CD4-positive, alpha-beta T cell treated with Interleukin-15 for 4 hours (primary cell): ENCODE results near the gene MAP4K1.
"Not testable (repeated sequence)": the region's sequence is repeated elsewhere in the genome, so short reads cannot be mapped to it uniquely, and the experiment has no call there.

Experiments
- DNase-seq: peaks from one replicate; pipeline ENCODE4 v3.0.0-alpha.2; 2020; ENCODE audit warnings: low spot score

The MAP4K1 gene

DNA sequence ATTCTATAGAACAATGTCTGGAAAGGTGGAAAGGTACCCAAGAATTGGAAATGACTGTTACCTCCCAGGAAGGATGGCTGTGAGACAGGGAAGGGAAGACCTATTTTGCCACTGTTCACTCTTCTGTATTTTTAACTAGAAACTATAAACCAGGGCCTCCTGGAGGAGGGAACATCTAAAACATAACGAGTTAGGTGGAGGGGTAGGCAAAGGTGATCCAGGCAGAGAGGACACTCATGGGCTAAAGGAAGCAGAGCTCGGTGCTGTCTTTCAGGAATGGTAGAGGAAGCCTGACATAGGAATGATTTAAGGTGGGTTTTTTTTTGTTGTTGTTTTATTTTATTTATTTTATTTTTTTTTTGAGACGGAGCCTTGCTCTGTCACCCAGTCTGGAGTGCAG is 7.1 kb upstream of the MAP4K1 start:
- no peak for DNase-seq

DNA sequence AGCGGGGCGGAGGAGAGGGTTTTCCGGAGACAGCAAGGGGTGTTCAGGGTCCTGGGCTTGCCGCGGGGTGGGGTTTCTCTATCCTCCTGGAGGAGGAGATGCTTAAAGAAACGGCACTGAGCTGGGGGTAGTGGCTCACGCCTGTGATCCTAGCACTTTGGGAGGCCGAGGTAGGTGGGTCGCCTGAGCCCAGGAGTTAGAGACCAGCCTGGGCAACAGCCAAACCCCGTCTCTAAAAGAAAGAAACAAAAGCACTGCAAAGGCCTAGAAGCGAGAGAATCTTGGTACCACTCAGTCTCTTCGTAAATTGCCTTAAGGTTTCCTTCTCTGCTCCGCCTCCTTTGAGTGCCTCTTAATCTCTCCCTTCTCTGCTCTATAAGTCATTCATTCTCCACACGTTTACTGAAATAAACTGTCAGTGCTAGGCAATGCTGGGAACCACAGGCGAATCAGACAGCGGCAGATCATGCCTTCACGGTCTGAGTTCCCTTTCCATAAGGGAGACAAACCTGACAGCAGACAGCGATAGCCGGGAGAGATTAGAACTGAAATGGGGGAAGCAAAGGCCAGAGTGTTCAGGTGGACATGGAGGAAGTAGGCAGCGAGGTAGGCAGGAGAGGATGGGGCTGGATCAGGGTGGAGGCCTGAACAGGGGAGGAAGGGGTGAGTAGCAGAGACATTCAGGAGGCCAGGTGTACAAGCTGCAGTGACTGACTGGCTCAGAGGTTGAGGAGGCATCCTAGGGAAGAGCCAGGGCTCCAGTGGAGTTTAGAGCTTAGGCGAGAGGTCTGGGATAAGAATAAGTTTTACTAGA is 1.8 kb upstream of the MAP4K1 start:
- no peak for DNase-seq

DNA sequence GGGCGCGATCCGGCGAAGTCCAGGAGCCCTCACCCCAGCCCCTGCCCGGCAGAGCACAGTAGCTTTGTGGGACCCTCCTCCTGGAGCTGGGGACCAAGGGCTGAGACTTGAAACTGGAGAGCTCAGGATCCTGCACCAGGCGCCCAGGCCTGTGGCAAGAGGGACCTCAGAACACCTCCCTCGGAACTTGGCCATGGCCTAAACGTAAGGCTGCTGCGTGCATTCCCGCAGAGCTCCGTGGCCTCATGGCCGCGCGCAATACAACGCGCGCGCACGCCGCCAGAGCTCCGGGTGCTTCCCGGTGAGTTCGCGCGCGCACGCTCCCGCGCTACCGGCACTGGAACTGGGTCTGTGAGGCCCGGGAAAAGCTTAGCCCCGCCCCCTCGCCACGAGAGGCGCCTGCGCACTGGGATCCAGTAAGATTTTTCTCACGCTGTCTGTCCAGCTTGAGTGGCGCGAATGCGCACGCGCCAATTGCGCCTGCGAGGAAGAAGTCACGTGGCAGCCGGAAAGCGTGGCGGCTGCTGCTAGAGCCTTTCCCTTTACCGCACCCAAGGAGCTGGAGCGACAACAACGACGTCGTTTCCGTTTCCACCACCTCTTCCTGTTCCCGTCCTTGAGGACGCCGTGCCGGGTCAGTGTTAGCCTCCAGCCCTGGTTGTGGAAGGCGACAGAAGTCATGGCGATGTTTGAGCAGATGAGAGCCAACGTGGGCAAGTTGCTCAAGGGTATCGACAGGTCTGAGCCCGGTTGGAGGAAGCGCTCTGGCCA is 1.0 kb upstream of the MAP4K1 start, which contains the start of gene EIF3K:
Gene EIF3K (plus strand): TSS at position 599 of the 771 bp plus-strand sequence. CDS start 81 bp downstream, at position 680.
- peak; percentile 98 for DNase-seq

DNA sequence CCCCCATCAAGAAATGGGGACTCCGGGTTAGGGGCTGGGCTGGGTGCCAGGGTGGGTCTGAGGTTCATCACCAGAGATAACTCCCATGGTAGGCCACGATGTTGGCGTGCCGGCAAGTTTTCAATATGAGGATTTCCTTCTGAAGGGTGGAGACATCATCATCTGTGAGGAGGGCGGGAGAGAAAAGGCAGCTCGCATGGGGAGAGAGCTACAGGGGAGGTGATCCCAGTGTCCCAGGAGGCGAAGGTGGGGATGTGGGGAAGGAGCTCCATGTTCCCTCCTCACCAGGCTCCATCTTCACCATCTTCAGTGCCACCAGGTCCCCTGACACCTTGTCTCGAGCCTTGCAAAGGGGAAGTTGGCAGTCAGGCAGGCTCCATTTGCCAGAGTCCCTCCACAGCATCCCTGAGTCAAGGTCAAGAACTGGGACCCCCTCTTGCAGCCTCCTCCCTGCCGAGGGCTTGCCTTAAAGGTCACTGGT is 430 bp downstream of the MAP4K1 start:
- DNase-seq: peak; percentile 3

DNA sequence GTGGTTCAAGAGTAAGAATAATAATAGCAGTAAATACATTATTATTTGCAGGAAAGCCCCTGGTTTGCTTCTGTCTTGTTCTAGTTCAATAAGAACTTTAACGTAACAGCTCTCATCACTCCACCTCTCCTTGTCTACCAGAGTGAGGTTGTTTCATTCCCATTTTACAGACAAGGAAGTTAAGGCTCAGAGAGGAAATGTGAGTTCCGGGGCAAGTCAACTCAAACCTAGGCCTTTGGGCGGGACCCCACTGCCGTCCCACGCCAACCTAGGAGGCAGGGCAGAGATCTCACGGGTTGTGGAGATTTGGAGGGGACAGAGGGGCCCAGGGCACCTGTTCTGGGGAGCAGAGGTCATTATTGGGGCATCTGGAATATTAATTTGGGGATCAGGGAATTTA is 1.5 kb downstream of the MAP4K1 start:
- DNase-seq: peak; percentile 7

DNA sequence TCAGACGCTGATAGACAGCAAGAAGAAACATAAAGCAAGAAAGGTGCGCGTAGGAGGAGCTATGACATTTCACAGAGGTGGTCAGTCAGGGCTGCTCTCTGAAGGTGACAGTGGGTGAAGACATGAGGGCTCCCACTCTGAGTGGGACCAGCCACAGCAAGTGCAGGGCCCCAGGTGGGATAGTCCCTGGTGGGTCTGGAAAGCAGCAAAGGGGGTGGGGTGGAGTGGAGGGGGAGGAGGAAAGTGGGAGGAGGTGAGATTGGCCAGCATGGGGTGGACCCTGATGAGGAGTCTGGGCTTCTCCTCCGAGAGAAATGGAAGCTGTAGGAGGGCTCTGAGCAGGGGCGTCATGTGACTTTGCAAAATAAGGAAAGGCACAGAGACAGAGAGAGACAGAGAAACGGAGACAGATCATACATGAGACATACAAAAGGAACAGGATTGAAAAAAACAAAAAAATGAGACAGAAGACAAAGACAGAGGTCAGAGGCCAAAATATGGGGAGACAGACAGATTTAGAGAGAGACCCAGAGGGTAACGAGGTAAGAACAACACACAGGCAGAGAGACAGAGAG is 2.7 kb downstream of the MAP4K1 start:
- no peak for DNase-seq

DNA sequence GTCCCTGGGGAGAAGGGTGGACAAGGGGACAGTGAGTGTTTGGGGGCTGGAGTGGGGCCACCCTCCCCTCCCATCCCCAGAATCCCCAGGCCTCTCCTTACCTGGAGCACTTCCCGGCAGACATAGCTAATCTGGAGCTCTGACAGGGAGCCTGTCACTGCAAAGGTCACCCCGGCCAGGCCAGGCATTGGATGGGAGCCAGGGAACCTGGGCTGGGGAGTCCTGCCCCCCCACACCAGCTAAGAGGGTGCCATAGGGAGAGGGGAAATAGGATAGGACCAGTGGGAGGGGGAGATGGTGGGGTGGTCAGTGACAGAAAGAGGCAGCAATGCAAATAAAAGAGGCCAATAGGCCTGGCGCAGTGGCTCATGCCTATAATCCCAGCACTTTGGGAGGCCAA is 3.5 kb downstream of the MAP4K1 start:
- DNase-seq: no peak

DNA sequence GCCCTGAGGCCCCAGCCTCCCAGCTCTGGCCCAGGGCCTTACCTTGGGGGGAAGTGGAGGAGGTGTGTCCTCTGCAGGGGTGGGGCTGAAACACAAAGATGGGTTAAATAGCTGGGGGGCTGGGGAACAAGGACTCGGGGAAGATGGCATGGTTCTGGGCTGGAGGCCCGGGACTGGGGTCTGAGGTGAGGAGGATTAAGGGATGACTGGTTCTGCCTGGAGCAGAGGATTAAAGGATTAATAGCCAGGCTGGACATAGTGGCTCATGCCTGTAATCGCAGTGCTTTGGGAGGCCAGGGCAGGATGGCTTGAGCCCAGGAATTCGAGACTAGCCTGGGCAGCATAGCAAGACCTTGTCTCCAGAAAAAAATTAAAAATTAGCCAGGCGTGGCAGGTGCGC is 11.6 kb downstream of the MAP4K1 start:
- DNase-seq: no peak

DNA sequence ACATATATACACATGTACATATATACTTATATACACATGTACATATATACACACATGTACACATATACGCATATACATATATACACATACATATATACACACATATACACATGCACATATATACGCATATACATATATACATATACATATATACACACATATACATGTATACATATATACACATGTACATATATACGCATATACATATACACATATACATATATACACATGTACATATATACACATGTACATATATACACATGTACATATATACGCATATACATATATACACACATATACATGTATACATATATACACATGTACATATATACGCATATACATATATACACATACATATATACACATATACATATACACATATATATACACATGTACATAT is 14.9 kb downstream of the MAP4K1 start:
- not testable (repeated sequence) for DNase-seq

DNA sequence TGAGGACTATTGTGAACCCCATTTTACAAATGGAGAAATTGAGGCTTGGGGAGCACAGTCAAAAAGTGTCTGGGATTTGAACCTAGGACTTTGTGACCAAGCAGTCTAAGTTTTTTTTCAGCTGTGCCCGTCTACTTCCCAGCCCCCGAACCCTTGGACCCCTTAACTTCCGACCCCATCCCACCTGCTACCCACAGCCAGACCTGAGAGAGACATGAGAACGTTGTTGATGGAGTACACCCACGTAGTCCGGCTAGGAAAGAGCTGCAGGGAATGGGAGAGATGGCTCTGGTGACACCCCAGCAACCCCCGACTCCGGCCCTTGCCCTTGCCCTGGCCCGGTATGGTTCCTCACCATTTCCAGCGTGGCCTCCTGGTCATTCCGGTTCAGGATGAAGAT is 18.0 kb downstream of the MAP4K1 start:
- no peak for DNase-seq

DNA sequence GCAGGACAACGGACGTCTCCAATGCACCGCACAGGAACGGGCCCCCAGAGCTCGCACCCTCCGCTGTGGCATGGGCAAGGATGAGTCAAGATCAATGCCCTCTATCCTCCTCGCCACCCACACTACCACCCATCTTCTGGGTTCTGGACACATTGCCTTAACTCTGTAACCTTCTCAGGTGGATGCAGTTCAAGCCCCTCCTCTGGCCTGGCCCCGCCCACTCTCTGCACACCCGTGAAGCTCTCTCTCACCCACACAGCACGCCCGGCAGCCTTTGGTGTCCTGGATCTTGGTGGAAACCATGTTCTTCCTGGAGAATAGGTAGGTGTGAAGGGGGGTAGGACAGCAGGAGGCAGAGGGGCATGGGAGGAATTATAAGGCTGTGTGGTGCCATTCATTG is 20.7 kb downstream of the MAP4K1 start:
- no peak for DNase-seq

DNA sequence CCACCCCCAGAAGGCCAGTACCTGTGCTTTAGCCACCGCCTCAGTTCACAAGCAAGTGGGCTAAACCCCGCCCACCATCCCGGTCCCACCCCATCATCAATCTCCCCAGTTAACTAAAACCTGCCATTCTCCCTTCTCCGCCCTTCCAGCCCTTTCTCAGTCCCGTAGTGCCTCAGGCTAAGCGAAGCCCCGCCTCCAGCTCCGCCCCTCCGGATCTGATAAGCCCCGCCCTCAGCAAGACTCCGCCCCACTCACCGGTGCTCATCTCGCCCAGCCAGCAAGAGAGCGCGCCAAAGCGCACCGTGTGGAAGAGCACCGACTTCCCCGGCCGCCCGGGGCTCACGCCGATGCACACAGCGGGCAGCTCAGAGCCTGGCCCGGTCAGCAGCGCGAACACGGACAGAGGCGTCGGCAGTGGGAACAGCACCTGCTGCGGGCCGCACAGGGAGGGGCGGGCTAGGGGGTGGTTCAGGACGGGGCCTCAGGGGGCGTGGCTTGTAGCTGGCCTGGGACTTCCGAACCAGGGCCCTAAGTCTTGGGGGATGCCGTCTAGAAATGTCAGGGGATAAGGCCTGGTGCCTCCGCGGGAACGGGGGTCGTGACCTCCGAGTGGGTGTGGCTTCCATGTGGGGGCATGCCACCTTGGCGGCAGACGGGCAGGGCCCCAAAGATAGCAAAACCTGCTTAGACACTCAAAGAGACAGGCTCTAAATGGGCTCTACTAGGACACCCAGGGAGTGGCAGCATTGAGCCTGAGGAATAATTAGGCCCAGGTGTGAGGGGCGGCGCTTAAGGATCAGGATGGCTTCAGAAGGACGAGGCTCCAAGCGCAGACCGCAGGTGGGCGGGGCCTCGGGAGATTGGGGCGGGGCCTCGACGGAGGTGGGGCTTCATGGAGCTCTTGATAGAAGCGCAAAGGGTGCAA is 21.4 kb downstream of the MAP4K1 start:
- no peak for DNase-seq

DNA sequence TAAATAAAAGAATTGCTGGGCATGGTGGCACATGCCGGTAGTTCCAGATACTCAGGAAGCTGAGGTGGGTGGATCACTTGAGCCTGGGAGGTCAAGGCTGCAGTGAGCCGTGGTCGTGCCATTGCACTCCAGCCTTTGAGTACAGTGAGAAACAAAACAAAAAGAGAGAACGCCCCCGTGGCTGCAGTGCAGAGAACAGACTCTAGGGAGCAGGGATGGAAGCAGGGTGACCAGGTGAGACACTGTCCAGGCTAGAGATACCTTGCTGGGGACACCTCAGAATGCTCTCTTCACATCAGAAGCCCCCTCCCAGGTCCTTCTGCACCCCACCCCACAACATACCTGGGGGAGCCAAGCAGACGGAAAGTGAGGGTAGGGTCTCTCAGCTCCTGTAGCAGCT is 24.8 kb downstream of the MAP4K1 start:
- no peak for DNase-seq

DNA sequence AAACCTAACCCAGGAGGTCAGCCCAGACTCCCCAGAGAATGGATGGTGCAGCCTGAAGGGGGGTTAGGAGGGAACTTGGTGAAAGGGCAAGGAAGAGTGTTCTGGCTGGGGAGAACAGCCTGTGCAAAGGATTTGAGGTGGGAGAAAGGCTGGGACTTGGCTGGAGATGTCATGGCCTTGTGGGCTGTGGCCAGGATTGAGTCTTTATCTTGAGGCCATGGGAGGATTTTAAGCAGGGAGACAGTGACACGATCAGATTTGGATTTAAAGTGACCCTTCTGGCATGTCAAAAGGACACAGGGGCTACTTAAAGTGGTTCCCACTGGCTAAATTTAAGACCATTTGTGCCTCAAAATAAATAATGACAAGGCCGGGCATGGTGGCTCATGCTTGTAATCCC is 29.7 kb downstream of the MAP4K1 start:
- DNase-seq: no peak

DNA sequence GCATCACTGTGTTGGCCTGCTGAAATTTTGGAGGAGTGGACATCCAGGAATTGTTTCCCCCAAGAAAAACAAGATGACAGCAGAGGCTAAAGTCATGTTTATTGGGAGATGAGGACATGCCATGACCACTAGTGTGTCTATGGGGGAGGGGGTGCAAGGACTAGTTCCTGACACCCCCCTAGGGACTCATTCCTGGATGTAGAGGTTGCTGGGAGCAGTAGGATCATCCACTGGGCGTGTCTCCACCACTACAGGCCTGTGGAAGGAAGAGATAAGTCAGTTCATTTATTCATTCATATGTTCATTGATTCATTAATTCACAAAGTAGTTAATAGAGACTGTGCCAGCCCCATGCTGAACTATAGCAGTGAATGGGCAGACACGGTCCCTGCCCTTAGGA is 30.2 kb downstream of the MAP4K1 start:
- DNase-seq: no peak

DNA sequence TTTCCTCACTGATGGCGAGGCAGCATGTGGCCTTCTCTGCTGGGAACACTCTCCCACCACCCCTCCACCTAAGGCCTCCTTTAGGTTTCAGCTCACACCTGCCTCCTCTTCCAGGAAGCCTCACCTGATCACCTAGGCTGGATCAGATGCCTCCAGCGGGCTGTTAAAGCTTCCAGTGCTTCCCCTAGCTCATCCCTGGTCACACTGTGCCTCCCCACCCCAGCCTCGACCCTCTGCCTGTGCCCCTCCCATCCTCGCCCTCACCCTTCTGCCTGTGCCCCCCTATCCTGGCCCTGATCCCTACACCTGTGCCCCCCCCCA is 33.8 kb downstream of the MAP4K1 start:
- DNase-seq: no peak

DNA sequence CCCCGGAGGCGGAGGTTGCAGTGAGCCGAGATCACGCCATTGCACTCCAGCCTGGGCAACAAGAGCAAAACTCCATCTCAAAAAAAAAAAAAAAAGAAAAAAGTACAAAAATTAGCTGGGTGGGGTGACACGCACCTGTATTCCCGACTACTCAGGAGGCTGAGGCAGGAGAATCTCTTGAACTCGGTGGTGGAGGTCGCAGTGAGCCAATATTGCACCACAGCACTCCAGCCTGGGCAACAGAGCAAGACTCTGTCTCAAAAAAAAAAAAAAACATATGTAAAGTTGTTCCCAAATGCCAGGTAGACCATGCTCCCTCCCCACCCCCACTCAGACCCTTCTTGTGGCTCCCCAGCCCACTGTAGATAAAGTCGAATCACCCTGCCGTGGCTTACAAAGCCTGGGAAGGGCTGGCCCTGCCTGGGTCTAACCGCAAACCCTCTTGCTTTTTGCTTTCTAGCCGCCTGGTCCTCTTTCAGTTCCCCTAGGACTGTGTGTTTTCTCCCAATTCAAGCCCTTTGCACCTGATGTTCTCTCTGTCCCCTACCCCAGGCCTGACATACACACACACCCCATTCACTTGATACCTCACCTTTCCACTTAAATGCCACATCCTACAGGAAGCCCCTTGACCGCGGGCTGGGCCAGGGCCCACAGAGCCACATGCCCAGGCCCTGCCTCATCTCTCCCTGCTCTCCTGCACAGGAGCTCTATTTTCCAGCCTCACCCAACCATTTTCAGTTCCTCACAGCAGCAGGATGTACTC is 34.4 kb downstream of the MAP4K1 start:
- DNase-seq: no peak

DNA sequence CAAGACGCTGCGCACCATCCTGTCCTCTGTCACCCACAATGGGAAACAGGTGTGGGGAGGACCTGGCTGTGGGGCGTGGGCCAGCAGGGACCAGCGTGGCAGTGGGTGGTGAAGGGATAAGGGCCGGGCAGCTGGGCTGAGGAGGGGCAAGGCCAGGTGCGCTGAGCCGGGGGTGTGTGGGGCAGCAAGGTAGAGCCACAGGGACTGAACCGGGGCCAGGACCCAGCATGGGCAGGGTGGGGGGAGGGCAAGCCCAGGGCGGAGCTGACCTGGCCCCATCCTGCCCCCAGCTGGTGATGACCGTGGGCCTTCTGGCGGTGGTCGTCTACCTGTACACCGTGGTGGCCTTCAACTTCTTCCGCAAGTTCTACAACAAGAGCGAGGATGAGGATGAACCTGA is 37.7 kb downstream of the MAP4K1 start:
- no peak for DNase-seq

DNA sequence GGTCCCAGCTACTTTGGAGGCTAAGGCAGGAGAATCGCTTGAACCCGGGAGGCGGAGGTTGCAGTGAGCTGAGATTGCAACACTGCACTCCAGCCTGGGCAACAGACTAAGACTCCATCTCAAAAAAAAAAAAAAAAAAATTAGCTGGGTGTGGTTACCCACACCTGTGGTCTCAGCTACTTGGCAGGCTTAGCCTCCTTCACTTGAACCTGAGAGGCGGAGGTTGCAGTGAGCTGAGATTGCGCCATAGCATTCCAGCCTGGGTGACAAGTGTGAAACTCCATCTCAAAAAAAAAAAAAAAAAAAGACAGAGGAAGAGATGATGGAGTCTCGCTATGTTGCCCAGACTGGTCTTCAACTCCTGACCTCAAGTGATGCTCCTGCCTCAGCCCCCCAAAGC is 38.4 kb downstream of the MAP4K1 start:
- peak; percentile 27 for DNase-seq

DNA sequence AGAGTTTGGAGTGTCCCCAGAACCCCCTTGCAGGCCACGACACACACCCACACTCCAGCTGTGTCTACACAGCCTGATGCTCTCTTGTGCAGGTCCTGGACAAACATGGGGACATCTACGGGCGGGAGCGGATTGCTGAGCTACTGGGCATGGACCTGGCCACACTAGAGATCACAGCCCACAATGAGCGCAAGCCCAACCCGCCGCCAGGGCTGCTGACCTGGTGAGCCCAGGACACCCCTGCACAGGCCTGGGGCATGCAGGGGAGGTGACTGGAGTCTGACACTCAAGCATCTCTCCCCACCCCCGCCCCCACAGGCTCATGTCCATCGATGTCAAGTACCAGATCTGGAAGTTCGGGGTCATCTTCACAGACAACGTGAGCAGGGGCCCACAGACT is 39.9 kb downstream of the MAP4K1 start:
- no peak for DNase-seq

DNA sequence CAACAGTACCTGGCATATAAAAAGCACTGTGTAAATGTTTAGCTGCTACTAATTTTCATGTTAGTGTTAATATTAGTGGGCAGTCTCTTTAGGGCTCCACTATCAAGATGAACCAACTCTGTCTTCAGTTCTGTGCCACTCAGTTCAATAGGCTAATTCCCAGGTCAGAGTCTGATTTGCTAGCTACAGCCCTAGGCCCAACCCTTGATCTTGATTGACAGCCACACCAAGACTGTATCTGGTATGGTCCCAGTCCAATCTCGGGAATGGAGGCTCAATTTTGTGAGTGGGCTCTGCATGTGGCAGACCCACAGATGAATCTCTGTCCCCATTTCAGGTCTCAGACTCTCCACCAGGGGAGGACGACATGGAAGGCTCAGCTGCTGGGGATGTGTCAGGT is 46.1 kb downstream of the MAP4K1 start:
- no peak for DNase-seq
